Right cardiac atrium (tissue), 5 donors: ENCODE data around the gene FHIT. TPM values are rescaled to one million over a fixed set of nuclear protein-coding genes. Genes with fewer than 3 reads are reported as not detected.

Source experiments
- ATAC-seq, 2 donors: fragments of 200-7000 bp; cut with Tn5 transposase; one replicate each; pipeline versions ENCODE4 v1.8.0 to v1.9.1; 2020; ENCODE audit warnings: moderate library complexity in 2 of 2, mild to moderate bottlenecking in 1 of 2
- DNase-seq, 3 donors: peaks; one replicate each; pipeline ENCODE4 v3.0.0-alpha.2; 2020
- H3K27ac ChIP-seq: one replicate; pipeline ENCODE4 v1.5.1; 2013; ENCODE audit warnings: mild to moderate bottlenecking, low read length, control low read depth, moderate library complexity
- H3K27me3 ChIP-seq: one replicate; pipeline ENCODE4 v1.6.1; 2013; ENCODE audit not compliant: control insufficient read depth, insufficient read depth
- H3K4me1 ChIP-seq: one replicate; pipeline ENCODE4 v1.6.1; 2013; ENCODE audit warnings: low read length; ENCODE audit not compliant: control insufficient read depth, insufficient read depth
- H3K4me3 ChIP-seq: one replicate; pipeline ENCODE4 v1.5.1; 2013; ENCODE audit warnings: low read length, control low read depth
- H3K9me3 ChIP-seq: one replicate; pipeline ENCODE4 v1.6.1; 2013; ENCODE audit warnings: low read length; ENCODE audit not compliant: control insufficient read depth
- WGBS: extraction: QIAGEN DNeasy Blood & Tissue Kit; methylation state at CpG from one replicate; pipeline ENCODE4 v1.1.7; 2013; 5-methylcytosine and 5-hydroxymethylcytosine counted together
- intact Hi-C, 4 donors: fragments of 100-400 bp; cut with DNase I; formaldehyde crosslinking; loops; one replicate each; pipeline versions ENCODE4 v1.11.0 to v1.14.0; 2022 to 2023
- polyA plus RNA-seq: library from polyadenylated mRNA; stranded (reverse); fragments of 200-250 nt; gene quantifications from one replicate; pipeline ENCODE4 v1.2.3, GENCODE V29; 2013
- total RNA-seq, 4 donors: library from RNA; stranded (reverse); fragmentation: NEBNext Ultra II Directional; extraction: Animal tissue kit (Norgen Biotek cat#: 25700); gene quantifications; one replicate each; pipeline ENCODE4 v1.2.1, GENCODE V29; 2021
- donor health status: healthy with polysubstance abuse.
- donor health status: DM: no; HTN: yes; CAD: no.
- donor health status: DM: no; HTN: no; CAD: no.
- donor health status: DM: no; HTN: yes; CAD: no; lungs with severe emphysema.
- donor health status: DM: yes; HTN: yes; CAD: no.

The FHIT gene
- total and polyA plus RNA-seq, 5 donors: 16.5 to 25.8 (median 21.4) TPM

- ATAC-seq: peak; percentile 38 to 44
- no peak for DNase-seq
- H3K27ac ChIP-seq: no peak overlapping the region
- H3K4me1 ChIP-seq: peaks cover 2% of the 10 kb centered on the region
- intact Hi-C loops: no loop called here
- no peaks in the 10 kb centered on the region for H3K27me3 ChIP-seq
- H3K9me3 ChIP-seq: no peaks in the 10 kb centered on the region
- no peak overlapping the region for H3K4me3 ChIP-seq
- 44% methylated on average over 1 of the region's 1 CpG for WGBS
Measured at GRCh38 chr3:59829527-59829926, 1421.7 kb downstream of the FHIT start.

- no peak for ATAC-seq
- 0% methylated on average over 1 of the region's 1 CpG for WGBS
Measured at GRCh38 chr3:59824876-59825275, 1426.4 kb downstream of the FHIT start.

GRCh38 chr3:59821274-59821673, 1430.0 kb downstream of the FHIT start:
- Histone ChIP-seq H3K27me3 (no peaks in the 10 kb centered on the region), H3K4me3 (no peak overlapping the region), H3K4me1 (peaks cover 4% of the 10 kb centered on the region), H3K9me3 (no peaks in the 10 kb centered on the region), H3K27ac (no peak overlapping the region)
- intact Hi-C loops: no loop called here
- DNase-seq (no peak), ATAC-seq (no peak)
- 64% methylated on average over 1 of the region's 1 CpG for WGBS

More at GRCh38 chr3:59824876-59825275, 1426.4 kb downstream of the FHIT start:
- DNase-seq: no peak
- Histone ChIP-seq H3K9me3 (no peaks in the 10 kb centered on the region), H3K4me3 (no peak overlapping the region), H3K4me1 (peaks cover 2% of the 10 kb centered on the region), H3K27me3 (no peaks in the 10 kb centered on the region), H3K27ac (no peak overlapping the region)
- intact Hi-C loops: no loop called here

- DNase-seq: no peak
- Histone ChIP-seq H3K4me1 (peaks cover 4% of the 10 kb centered on the region), H3K4me3 (no peak overlapping the region), H3K27ac (no peak overlapping the region), H3K9me3 (no peaks in the 10 kb centered on the region), H3K27me3 (no peaks in the 10 kb centered on the region)
- WGBS: 83% methylated on average over 3 of the region's 3 CpGs
- ATAC-seq: no peak
- intact Hi-C loops: no loop called here
Measured at GRCh38 chr3:59820352-59820934, 1430.8 kb downstream of the FHIT start.

- intact Hi-C loops: no loop called here
- DNase-seq (no peak), ATAC-seq (no peak)
- Histone ChIP-seq H3K27ac (no peak overlapping the region), H3K4me3 (no peak overlapping the region), H3K4me1 (peaks cover 4% of the 10 kb centered on the region), H3K27me3 (no peaks in the 10 kb centered on the region), H3K9me3 (no peaks in the 10 kb centered on the region)
- 64% methylated on average over 4 of the region's 4 CpGs for WGBS
Measured at GRCh38 chr3:59818919-59819300, 1432.3 kb downstream of the FHIT start.

GRCh38 chr3:59818033-59818918, 1433.0 kb downstream of the FHIT start:
- intact Hi-C loops: no loop called here
- Histone ChIP-seq H3K4me3 (no peak overlapping the region), H3K27me3 (no peaks in the 10 kb centered on the region), H3K27ac (no peak overlapping the region), H3K4me1 (peaks cover 4% of the 10 kb centered on the region), H3K9me3 (no peaks in the 10 kb centered on the region)
- DNase-seq: peak; percentile 84 to 94 (median 85)
- 40% methylated on average over 16 of the region's 16 CpGs for WGBS
- ATAC-seq: peak; percentile 86 to 91

GRCh38 chr3:59817511-59817910, 1433.7 kb downstream of the FHIT start:
- H3K4me3 ChIP-seq: no peak overlapping the region

GRCh38 chr3:59816312-59816711, 1434.9 kb downstream of the FHIT start:
- intact Hi-C loops: no loop called here
- WGBS: 85% methylated on average over 1 of the region's 1 CpG
- no peak for ATAC-seq
- Histone ChIP-seq H3K27ac (no peak overlapping the region), H3K9me3 (no peaks in the 10 kb centered on the region), H3K4me3 (no peak overlapping the region), H3K4me1 (peaks cover 4% of the 10 kb centered on the region), H3K27me3 (no peaks in the 10 kb centered on the region)
- no peak for DNase-seq

More at GRCh38 chr3:59817511-59817910, 1433.7 kb downstream of the FHIT start:
- intact Hi-C loops: no loop called here
- H3K27me3 ChIP-seq: no peaks in the 10 kb centered on the region
- no peaks in the 10 kb centered on the region for H3K9me3 ChIP-seq
- DNase-seq: no peak
- no peak for ATAC-seq
- peaks cover 4% of the 10 kb centered on the region for H3K4me1 ChIP-seq
- WGBS: 69% methylated on average over 4 of the region's 4 CpGs
- no peak overlapping the region for H3K27ac ChIP-seq

- WGBS: 47% methylated on average over 7 of the region's 7 CpGs
- no peaks in the 10 kb centered on the region for H3K9me3 ChIP-seq
- no peaks in the 10 kb centered on the region for H3K27me3 ChIP-seq
- H3K4me1 ChIP-seq: peaks cover 7% of the 10 kb centered on the region
- peak in 1 of 3 donors; percentile 58 for DNase-seq
- H3K4me3 ChIP-seq: no peak overlapping the region
- intact Hi-C loops: no loop called here
- H3K27ac ChIP-seq: no peak overlapping the region
- peak; percentile 50 to 61 for ATAC-seq
Measured at GRCh38 chr3:59813148-59813538, 1438.1 kb downstream of the FHIT start.

GRCh38 chr3:59812237-59813147, 1438.8 kb downstream of the FHIT start:
- Histone ChIP-seq H3K27ac (no peak overlapping the region), H3K4me1 (peaks cover 6% of the 10 kb centered on the region), H3K9me3 (no peaks in the 10 kb centered on the region), H3K27me3 (no peaks in the 10 kb centered on the region), H3K4me3 (no peak overlapping the region)
- DNase-seq (no peak), ATAC-seq (no peak)
- intact Hi-C loops: no loop called here
- 70% methylated on average over 11 of the region's 11 CpGs for WGBS

GRCh38 chr3:59811160-59811559, 1440.1 kb downstream of the FHIT start:
- no peaks in the 10 kb centered on the region for H3K27me3 ChIP-seq
- H3K9me3 ChIP-seq: no peaks in the 10 kb centered on the region
- no peak for ATAC-seq
- WGBS: 45% methylated on average over 2 of the region's 2 CpGs
- DNase-seq: no peak
- no peak overlapping the region for H3K27ac ChIP-seq
- intact Hi-C loops: no loop called here
- no peak overlapping the region for H3K4me3 ChIP-seq
- peaks cover 6% of the 10 kb centered on the region for H3K4me1 ChIP-seq
